IMR-90 (cell line): Measurements from ENCODE around the gene APCDD1L. TPM values are rescaled to one million over a fixed set of nuclear protein-coding genes. Genes with fewer than 3 reads are reported as not detected.

Source experiments
- ATAC-seq: fragments of 200-7000 bp; cut with Tn5 transposase; 2 replicates; pipeline ENCODE4 v1.9.1; 2020; ENCODE audit warnings: low read depth, mild to moderate bottlenecking, moderate library complexity
- BruUV-seq: library from RNA; stranded (reverse); fragments of 400-500 nt; replicated peaks from 2 replicates; lab custom pipeline; 2021; lab: Mats Ljungman, UMichigan
- CTCF ChIA-PET: fragments of 300-600 bp; formaldehyde crosslinking; extraction: SDS; loops from one replicate; lab custom pipeline; 2021; ENCODE audit warnings: antibody characterized with exemption; lab: Yijun Ruan, JAX
- POLR2A ChIA-PET: fragments of 300-600 bp; sonication (Branson Sonifier 250); formaldehyde crosslinking; loops from one replicate; lab custom pipeline; 2022; ENCODE audit warnings: antibody characterized with exemption; ENCODE audit not compliant: unreplicated experiment; lab: Charles Lee
- DNase-seq: peaks from one replicate; pipeline ENCODE4 v3.0.0; 2013
- H2AFZ ChIP-seq: replicated peaks from 2 replicates; pipeline ENCODE3; 2013; ENCODE audit warnings: low read length, mild to moderate bottlenecking; ENCODE audit not compliant: poor library complexity
- H2AK5ac ChIP-seq: 2 replicates; pipeline ENCODE4 v1.6.1; 2013; ENCODE audit warnings: low read depth, low read length, inconsistent platforms
- H2AK9ac ChIP-seq: replicated peaks from 2 replicates; pipeline ENCODE3; 2013; ENCODE audit warnings: mild to moderate bottlenecking, low read depth, low read length, moderate library complexity; ENCODE audit not compliant: poor library complexity
- H2BK120ac ChIP-seq: 2 replicates; pipeline ENCODE4 v1.6.1; 2013; ENCODE audit warnings: low read depth, low read length, inconsistent platforms
- H2BK15ac ChIP-seq: 3 replicates; pipeline ENCODE4 v1.6.1; 2013; ENCODE audit warnings: low read depth, low read length, inconsistent platforms
- H2BK20ac ChIP-seq: 2 replicates; pipeline ENCODE4 v1.6.1; 2013; ENCODE audit warnings: low read depth, mild to moderate bottlenecking, inconsistent platforms, low read length, moderate library complexity
- H2BK5ac ChIP-seq: 2 replicates; pipeline ENCODE4 v1.6.1; 2013; ENCODE audit warnings: mild to moderate bottlenecking, low read depth, low read length, inconsistent platforms; ENCODE audit not compliant: poor library complexity, severe bottlenecking
- H3K14ac ChIP-seq: replicated peaks from 2 replicates; pipeline ENCODE4 v1.6.1; 2013; ENCODE audit warnings: low read depth, low read length, inconsistent platforms
- H3K18ac ChIP-seq: 2 replicates; pipeline ENCODE4 v1.6.1; 2013; ENCODE audit warnings: low read depth, low read length, control low read depth
- H3K23ac ChIP-seq: 2 replicates; pipeline ENCODE4 v1.6.1; 2013; ENCODE audit warnings: low read depth, low read length, inconsistent platforms
- H3K27ac ChIP-seq: 2 replicates; pipeline ENCODE4 v1.5.1; 2013; ENCODE audit warnings: mild to moderate bottlenecking, control low read depth, low read length; ENCODE audit not compliant: insufficient read depth
- H3K27me3 ChIP-seq: 2 replicates; pipeline ENCODE4 v1.6.1; 2013; ENCODE audit warnings: low read length; ENCODE audit not compliant: control insufficient read depth, insufficient read depth
- H3K36me3 ChIP-seq: 2 replicates; pipeline ENCODE4 v1.6.1; 2013; ENCODE audit warnings: low read length, mixed read lengths; ENCODE audit not compliant: control insufficient read depth, insufficient read depth
- H3K4ac ChIP-seq: 2 replicates; pipeline ENCODE4 v1.6.1; 2013; ENCODE audit warnings: low read depth, low read length, inconsistent platforms
- H3K4me1 ChIP-seq: 2 replicates; pipeline ENCODE4 v1.6.1; 2013; ENCODE audit warnings: low read length, mixed read lengths; ENCODE audit not compliant: control insufficient read depth, insufficient read depth
- H3K4me2 ChIP-seq: 2 replicates; pipeline ENCODE4 v1.6.1; 2013; ENCODE audit warnings: low read depth, mild to moderate bottlenecking, control low read depth, low read length, moderate library complexity
- H3K4me3 ChIP-seq: 2 replicates; pipeline ENCODE4 v1.5.1; 2013; ENCODE audit warnings: low read depth, mild to moderate bottlenecking, control low read depth, low read length, moderate library complexity; ENCODE audit not compliant: insufficient read depth
- H3K56ac ChIP-seq: 2 replicates; pipeline ENCODE4 v1.6.1; 2013; ENCODE audit warnings: low read length, inconsistent platforms; ENCODE audit not compliant: insufficient read depth; ENCODE audit errors: extremely low read depth
- H3K79me1 ChIP-seq, 2 experiments: 2 replicates each; pipeline ENCODE4 v1.6.1; 2013; ENCODE audit warnings: low read length in 2 of 2, inconsistent platforms in 1 of 2, low read depth in 1 of 2
- H3K9ac ChIP-seq: 2 replicates; pipeline ENCODE4 v1.6.1; 2013; ENCODE audit warnings: low read depth, low read length, control low read depth
- H3K9me1 ChIP-seq: 2 replicates; pipeline ENCODE4 v1.6.1; 2013; ENCODE audit warnings: low read length, inconsistent platforms; ENCODE audit not compliant: insufficient read depth
- H3K9me3 ChIP-seq: 2 replicates; pipeline ENCODE4 v1.6.1; 2013; ENCODE audit warnings: low read length; ENCODE audit not compliant: control insufficient read depth, insufficient read depth
- H4K20me1 ChIP-seq: 2 replicates; pipeline ENCODE4 v1.6.1; 2013; ENCODE audit warnings: low read length, inconsistent platforms; ENCODE audit not compliant: insufficient read depth
- H4K5ac ChIP-seq: 2 replicates; pipeline ENCODE4 v1.6.1; 2013; ENCODE audit warnings: mild to moderate bottlenecking, low read depth, low read length, control low read depth
- H4K8ac ChIP-seq, 2 experiments: 2 replicates each; pipeline ENCODE4 v1.6.1; 2013; ENCODE audit warnings: low read depth in 2 of 2, low read length in 2 of 2, control low read depth in 1 of 2, inconsistent platforms in 1 of 2
- H4K91ac ChIP-seq: 2 replicates; pipeline ENCODE4 v1.6.1; 2013; ENCODE audit warnings: low read depth, low read length, inconsistent platforms; ENCODE audit not compliant: insufficient read depth
- BHLHE40 ChIP-seq: fragments of 150-350 bp; IDR thresholded peaks from 2 replicates; pipeline ENCODE4 v1.6.1; 2016; ENCODE audit warnings: mild to moderate bottlenecking, low read depth, low read length
- ELK1 ChIP-seq: fragments of 150-350 bp; IDR thresholded peaks from 2 replicates; pipeline ENCODE4 v1.6.1; 2016; ENCODE audit warnings: low read depth, mild to moderate bottlenecking, low read length, moderate library complexity, borderline replicate concordance
- MXI1 ChIP-seq: IDR thresholded peaks from 2 replicates; pipeline ENCODE4 v1.6.1; 2012; ENCODE audit warnings: low read depth, mild to moderate bottlenecking, low read length, moderate library complexity, borderline replicate concordance
- POLR2A ChIP-seq: IDR thresholded peaks from 2 replicates; pipeline ENCODE4 v1.6.1; 2012; ENCODE audit warnings: mild to moderate bottlenecking, low read depth, low read length
- WGBS, 2 experiments: methylation state at CpG; one replicate each; pipeline versions ENCODE4 v1.1.5 to v1.1.7; 2013; ENCODE audit warnings: missing lambda C conversion rate in 2 of 2; ENCODE audit not compliant: insufficient read length in 1 of 2; ENCODE audit errors: extremely low coverage in 2 of 2; 5-methylcytosine and 5-hydroxymethylcytosine counted together
- dilution Hi-C: fragments of 300-500 bp; cut with HindIII; formaldehyde crosslinking; loops from one replicate; pipeline ENCODE4 v1.14.3; 2018; ENCODE audit warnings: low sequenced_read_pairs; ENCODE audit not compliant: unreplicated experiment
- in situ Hi-C: fragments of 300-500 bp; cut with MboI; formaldehyde crosslinking; loops from 3 replicates; pipeline ENCODE4 v1.14.3; 2019; ENCODE audit warnings: low sequenced_read_pairs, inconsistent platforms, mixed read lengths
- intact Hi-C: fragments of 100-400 bp; cut with micrococcal nuclease; formaldehyde crosslinking; loops from 2 replicates; pipeline ENCODE4 v1.10.0; 2022
- polyA plus RNA-seq, 3 experiments: library from polyadenylated mRNA; depleted of rRNA; stranded (reverse); fragments of >200 nt; gene quantifications; 2 replicates each; pipeline ENCODE4 v1.2.3, GENCODE V29; 2012; ENCODE audit warnings: low replicate concordance in 1 of 3
- total RNA-seq: library from RNA; depleted of rRNA; stranded (reverse); fragments of >200 nt; gene quantifications from 2 replicates; pipeline ENCODE4 v1.2.3, GENCODE V29; 2012

The APCDD1L gene
- total and polyA plus RNA-seq, 2 of the 4 experiments (the other 2 are of a cell fraction) = 2.5 to 18.3 TPM

DNA sequence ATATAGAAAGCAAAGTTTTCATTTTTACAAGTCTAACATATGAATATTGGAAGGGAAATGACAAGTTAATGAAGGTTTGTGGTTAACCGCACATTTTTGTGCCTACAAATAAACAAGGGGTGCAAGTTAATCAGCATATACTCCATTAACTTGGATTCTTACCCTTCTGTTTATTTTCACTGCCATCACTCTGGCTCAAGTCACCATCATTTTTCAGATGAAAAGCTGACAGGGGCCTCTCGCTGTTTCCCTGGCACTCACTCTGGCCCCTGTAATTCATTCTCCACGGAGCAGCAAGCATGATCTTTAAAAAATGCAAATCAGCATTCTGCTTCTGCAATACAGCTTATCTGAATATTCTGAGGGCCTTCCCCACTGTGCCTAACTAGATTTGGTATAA lies 29.8 kb downstream of the APCDD1L start:
- 14% methylated on average over 1 of the region's 3 CpGs; no CpG with 5 or more reads in 1 of the 2 experiments for WGBS, 2 experiments
- ATAC-seq = peak; percentile 24; the same call in 1 of the 2 replicates
- CTCF ChIA-PET = no interaction called here

More for the DNA sequence above, 29.8 kb downstream of the APCDD1L start:
- Histone ChIP-seq H3K9me1 (no peaks in the 10 kb centered on the region), H3K27me3 (no peaks in the 10 kb centered on the region), H3K4ac (no peak overlapping the region), H3K18ac (no peak overlapping the region), H3K4me1 (no peaks in the 10 kb centered on the region), H2BK15ac (no peak overlapping the region), H3K4me2 (no peak overlapping the region), H3K4me3 (no peak overlapping the region), H3K36me3 (no peaks in the 10 kb centered on the region), H4K5ac (no peak overlapping the region), H3K14ac (no peak overlapping the region), H2AK9ac (no peak overlapping the region), H2BK120ac (no peak overlapping the region), H3K56ac (no peak overlapping the region), H3K79me1 (peaks cover 0 to 11% of the 10 kb centered on the region in 2 experiments; a peak in 1 of 4 replicates), H3K9me3 (peaks cover 4% of the 10 kb centered on the region), H3K9ac (no peak overlapping the region), H2BK5ac (no peak overlapping the region), H3K23ac (no peak overlapping the region), H4K91ac (no peak overlapping the region), H3K27ac (no peak overlapping the region), H2AFZ (no peak overlapping the region), H4K8ac (no peak overlapping the region), H2AK5ac (no peak overlapping the region), H2BK20ac (no peak overlapping the region), H4K20me1 (no peaks in the 10 kb centered on the region; the same call in 1 of the 2 replicates)
- dilution Hi-C loops = no loop called here
- BruUV-seq = no TSS peak
- intact Hi-C loops = no loop called here
- TF ChIP-seq POLR2A (no peak), MXI1 (no peak), ELK1 (no peak), BHLHE40 (no peak)
- POLR2A ChIA-PET = no interaction called here
- in situ Hi-C loops = no loop called here
- DNase-seq = peak; percentile 10
